ENCODE data around the gene CS. TPM values are rescaled to one million over a fixed set of nuclear protein-coding genes. Genes with fewer than 3 reads are reported as not detected.

CS gene
- total and polyA plus RNA-seq, 2 experiments from 2014 or later, result 83.2 to 111 TPM

GRCh38 chr12:56253091-56253490 is 47.0 kb downstream of the CS start:
- no peaks in the 10 kb centered on the region for H3K36me3 ChIP-seq (replicated peaks; ENCODE audit: insufficient read depth, low read depth)
- peaks cover 12% of the 10 kb centered on the region for H4K20me1 ChIP-seq (ENCODE audit: insufficient read depth, poor library complexity, severe bottlenecking)
- WGBS (ENCODE audit: low lambda C conversion rate, missing lambda C conversion rate), result 97% methylated on average over 11 of the region's 11 CpGs

DNA sequence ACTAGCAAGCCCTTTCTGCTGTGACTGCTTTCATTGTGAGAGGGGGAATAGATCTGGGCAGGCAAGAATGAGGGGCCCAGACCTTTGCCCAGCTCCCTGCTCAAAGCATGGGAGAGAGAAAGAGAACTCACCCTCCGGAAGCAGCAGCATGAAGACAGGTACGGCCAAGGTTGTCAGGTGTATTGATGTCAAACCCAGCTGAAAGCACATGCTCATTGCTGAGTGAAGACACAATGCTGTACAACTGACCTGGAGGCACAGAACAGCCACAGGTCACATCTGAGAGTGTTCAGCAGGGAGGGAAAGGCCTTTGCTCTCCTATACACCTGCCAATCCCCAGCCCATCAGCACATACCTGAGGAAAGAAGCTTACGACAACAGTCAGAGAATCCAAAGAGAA is 47.5 kb downstream of the CS start:
- Histone ChIP-seq H4K20me1 (ENCODE audit: insufficient read depth, poor library complexity, severe bottlenecking) (peaks cover 12% of the 10 kb centered on the region), H3K27me3 (no peaks in the 10 kb centered on the region), H3K4me3 (no peak overlapping the region), H3K36me3 (replicated peaks; ENCODE audit: insufficient read depth, low read depth) (no peaks in the 10 kb centered on the region), H3K4me2 (no peak overlapping the region), H3K79me2 (peaks cover 26% of the 10 kb centered on the region), H3K9me2 (replicated peaks; ENCODE audit: insufficient read depth) (no peaks in the 10 kb centered on the region), H3K9me3 (ENCODE audit: low read depth) (no peaks in the 10 kb centered on the region), H3K27ac (no peak overlapping the region), H2AFZ (no peak overlapping the region), H3K4me1 (ENCODE audit: insufficient read depth) (peaks cover 12% of the 10 kb centered on the region)
- no peak for TF ChIP-seq EZH2 (IDR thresholded peaks at IDR 0.05; ENCODE audit: borderline replicate concordance)
- no peak for TF ChIP-seq EZH2phosphoT487 (IDR thresholded peaks at IDR 0.05; ENCODE audit: low read depth, severe bottlenecking, unreplicated experiment)
- no peak for TF ChIP-seq CTCF (IDR thresholded peaks at IDR 0.05; ENCODE audit: poor library complexity)
- WGBS (ENCODE audit: low lambda C conversion rate, missing lambda C conversion rate), result 96% methylated on average over 3 of the region's 3 CpGs
- no peak for DNase-seq (ENCODE audit: low spot score)

More at GRCh38 chr12:56253091-56253490, 47.0 kb downstream of the CS start:
- Histone ChIP-seq H3K4me2 (no peak overlapping the region), H3K79me2 (peaks cover 31% of the 10 kb centered on the region), H3K27ac (no peak overlapping the region), H3K4me3 (no peak overlapping the region), H3K9me2 (replicated peaks; ENCODE audit: insufficient read depth) (no peaks in the 10 kb centered on the region), H3K9me3 (ENCODE audit: low read depth) (no peaks in the 10 kb centered on the region), H2AFZ (no peak overlapping the region), H3K4me1 (ENCODE audit: insufficient read depth) (peaks cover 12% of the 10 kb centered on the region), H3K27me3 (no peaks in the 10 kb centered on the region)
- no peak for DNase-seq (ENCODE audit: low spot score)
- TF ChIP-seq EZH2 (IDR thresholded peaks at IDR 0.05; ENCODE audit: borderline replicate concordance) (no peak), EZH2phosphoT487 (IDR thresholded peaks at IDR 0.05; ENCODE audit: low read depth, severe bottlenecking, unreplicated experiment) (no peak), CTCF (IDR thresholded peaks at IDR 0.05; ENCODE audit: poor library complexity) (no peak)

DNA sequence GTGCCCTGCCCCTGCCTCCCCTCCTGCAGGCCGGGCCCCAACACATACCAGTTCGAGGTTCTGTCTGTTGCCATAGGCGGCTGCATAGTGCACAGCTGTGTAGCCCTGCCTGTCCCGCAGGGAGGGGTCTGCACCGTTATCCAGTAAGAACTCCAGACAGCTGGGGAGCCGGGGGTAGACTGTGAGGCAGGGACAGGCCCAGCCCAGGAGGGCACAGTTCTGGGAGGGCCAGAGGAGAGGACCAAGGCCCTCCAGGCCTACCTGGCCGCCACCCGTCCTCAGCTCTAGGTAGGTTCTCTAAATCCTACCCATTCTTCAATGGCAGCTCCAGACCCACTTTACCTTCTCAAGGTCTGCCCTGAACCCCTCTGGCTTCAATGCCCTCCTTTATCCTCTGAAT is 51.4 kb downstream of the CS start:
- Histone ChIP-seq H4K20me1 (ENCODE audit: insufficient read depth, poor library complexity, severe bottlenecking) (no peaks in the 10 kb centered on the region), H2AFZ (no peak overlapping the region), H3K4me1 (ENCODE audit: insufficient read depth) (no peaks in the 10 kb centered on the region), H3K27me3 (no peaks in the 10 kb centered on the region), H3K9me2 (replicated peaks; ENCODE audit: insufficient read depth) (no peaks in the 10 kb centered on the region), H3K4me3 (no peak overlapping the region), H3K27ac (no peak overlapping the region), H3K9me3 (ENCODE audit: low read depth) (no peaks in the 10 kb centered on the region), H3K36me3 (replicated peaks; ENCODE audit: insufficient read depth, low read depth) (no peaks in the 10 kb centered on the region), H3K4me2 (no peak overlapping the region), H3K79me2 (peaks cover under 1% of the 10 kb centered on the region)
- DNase-seq (ENCODE audit: low spot score), result no peak
- no peak for TF ChIP-seq CTCF (IDR thresholded peaks at IDR 0.05; ENCODE audit: poor library complexity)
- no peak for TF ChIP-seq EZH2phosphoT487 (IDR thresholded peaks at IDR 0.05; ENCODE audit: low read depth, severe bottlenecking, unreplicated experiment)
- TF ChIP-seq EZH2 (IDR thresholded peaks at IDR 0.05; ENCODE audit: borderline replicate concordance), result no peak
- WGBS (ENCODE audit: low lambda C conversion rate, missing lambda C conversion rate), result 97% methylated on average over 7 of the region's 8 CpGs

- TF ChIP-seq CTCF (IDR thresholded peaks at IDR 0.05; ENCODE audit: poor library complexity) (no peak), EZH2phosphoT487 (IDR thresholded peaks at IDR 0.05; ENCODE audit: low read depth, severe bottlenecking, unreplicated experiment) (no peak), EZH2 (IDR thresholded peaks at IDR 0.05; ENCODE audit: borderline replicate concordance) (no peak)
- Histone ChIP-seq H3K9me3 (ENCODE audit: low read depth) (no peaks in the 10 kb centered on the region), H3K4me1 (ENCODE audit: insufficient read depth) (no peaks in the 10 kb centered on the region), H3K4me3 (no peak overlapping the region), H2AFZ (no peak overlapping the region), H3K27me3 (no peaks in the 10 kb centered on the region), H3K27ac (no peak overlapping the region), H3K4me2 (no peak overlapping the region), H3K79me2 (no peaks in the 10 kb centered on the region), H4K20me1 (ENCODE audit: insufficient read depth, poor library complexity, severe bottlenecking) (no peaks in the 10 kb centered on the region), H3K9me2 (replicated peaks; ENCODE audit: insufficient read depth) (no peaks in the 10 kb centered on the region), H3K36me3 (replicated peaks; ENCODE audit: insufficient read depth, low read depth) (no peaks in the 10 kb centered on the region)
- no peak for DNase-seq (ENCODE audit: low spot score)
- WGBS (ENCODE audit: low lambda C conversion rate, missing lambda C conversion rate), result 99% methylated on average over 16 of the region's 16 CpGs
Measured at GRCh38 chr12:56247923-56248322, 52.2 kb downstream of the CS start.
